Cerebellar nuclear complex (tissue), 1 donor: ENCODE results near the gene CDKN2AIP.
"Not testable (repeated sequence)": the region's sequence is repeated elsewhere in the genome, so short reads cannot be mapped to it uniquely, and the experiment has no call there.

Source experiments
- DNase-seq, 2 experiments: peaks; one replicate each; lab custom pipeline; 2025; lab: John Stamatoyannopoulos, UW

The CDKN2AIP gene

DNA sequence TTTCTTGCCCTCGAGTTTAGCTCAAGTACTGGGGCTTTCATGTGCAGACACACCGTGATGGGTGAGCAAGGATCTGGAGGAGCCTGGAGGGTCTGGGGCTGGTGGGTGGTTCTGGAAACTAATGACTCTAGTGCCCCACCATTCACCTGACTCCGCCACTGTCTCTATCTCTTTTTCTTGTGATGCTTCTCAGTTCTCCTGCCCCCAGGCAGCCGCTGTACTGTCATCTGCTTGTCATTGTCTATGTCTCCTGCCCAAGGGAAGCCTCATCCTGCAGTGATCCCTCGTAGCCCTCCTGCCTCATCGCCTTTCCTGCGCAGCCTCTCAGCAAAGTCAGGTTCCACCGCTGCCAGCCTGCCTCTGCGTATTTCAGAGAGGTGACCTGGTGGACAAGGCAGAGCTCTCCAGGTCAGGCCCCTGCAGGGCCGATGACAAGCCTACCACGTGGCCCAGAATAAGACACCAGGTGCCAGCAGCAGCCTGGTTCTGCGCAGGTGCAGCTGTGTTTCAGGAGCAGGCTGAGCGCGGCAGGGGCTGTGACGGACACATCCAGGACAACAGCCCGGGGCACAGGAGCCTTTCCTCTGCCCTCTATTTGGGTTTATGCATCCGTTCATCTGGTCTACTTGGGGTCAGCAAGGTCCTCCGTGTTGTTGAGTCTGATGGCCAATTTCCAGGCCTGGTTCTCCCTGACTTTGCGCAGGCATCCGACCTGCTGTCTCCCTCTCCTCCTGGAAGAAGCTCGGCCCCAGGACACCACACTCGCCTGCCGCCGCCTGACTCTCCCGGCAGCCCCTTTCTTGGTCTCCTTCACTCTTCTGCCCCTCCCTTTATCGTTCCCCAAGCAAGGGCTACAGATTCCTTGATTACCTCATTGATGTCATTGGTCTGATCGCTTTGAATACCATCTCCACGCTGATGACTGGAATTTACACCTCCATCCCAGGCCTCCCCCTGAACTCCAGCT is 30.9 kb upstream of the CDKN2AIP start:
- no peak for DNase-seq

GRCh38 chr4:183416879-183417755 is 27.3 kb upstream of the CDKN2AIP start:
- no peak for DNase-seq

DNA sequence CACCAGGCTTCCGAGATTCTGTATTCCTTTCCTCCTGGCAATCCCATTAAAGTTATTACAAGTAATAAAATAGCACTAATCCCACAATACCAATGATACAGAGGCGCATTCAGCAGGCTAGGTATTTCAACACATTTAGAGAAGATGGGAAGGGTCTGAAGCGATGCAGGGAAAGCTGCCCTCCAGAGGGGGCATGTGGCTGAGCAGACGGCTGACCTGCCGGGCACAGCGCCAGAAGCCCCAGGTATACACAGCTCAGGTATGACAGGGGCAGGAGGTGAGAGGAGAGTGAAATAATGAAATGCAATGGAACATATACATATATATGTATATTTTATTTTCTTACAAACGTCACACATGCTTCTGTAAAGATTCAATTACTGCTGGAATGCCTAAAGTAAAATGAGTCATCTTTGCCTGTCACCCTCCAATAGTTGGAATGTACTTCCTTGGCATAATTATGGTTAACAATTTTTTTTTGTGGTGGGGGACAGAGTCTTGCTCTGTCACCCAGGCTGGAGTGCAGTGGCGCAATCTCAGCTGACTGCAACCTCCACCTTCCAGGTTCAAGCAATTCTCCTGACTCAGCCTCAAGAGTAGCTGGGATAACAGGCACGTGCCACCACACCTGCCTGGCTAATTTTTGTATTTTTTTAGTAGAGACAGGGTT is 21.3 kb upstream of the CDKN2AIP start:
- DNase-seq: no peak

- no peak for DNase-seq
Measured at GRCh38 chr4:183424109-183424744, 20.2 kb upstream of the CDKN2AIP start.

GRCh38 chr4:183426507-183426906 is 17.9 kb upstream of the CDKN2AIP start:
- DNase-seq: no peak

GRCh38 chr4:183429489-183429888 is 14.9 kb upstream of the CDKN2AIP start:
- no peak for DNase-seq

- DNase-seq: no peak
Measured at GRCh38 chr4:183430317-183430993, 14.0 kb upstream of the CDKN2AIP start.

- no peak for DNase-seq
Measured at GRCh38 chr4:183430994-183431347, 13.5 kb upstream of the CDKN2AIP start.

GRCh38 chr4:183431614-183432013 is 12.8 kb upstream of the CDKN2AIP start:
- DNase-seq: no peak

DNA sequence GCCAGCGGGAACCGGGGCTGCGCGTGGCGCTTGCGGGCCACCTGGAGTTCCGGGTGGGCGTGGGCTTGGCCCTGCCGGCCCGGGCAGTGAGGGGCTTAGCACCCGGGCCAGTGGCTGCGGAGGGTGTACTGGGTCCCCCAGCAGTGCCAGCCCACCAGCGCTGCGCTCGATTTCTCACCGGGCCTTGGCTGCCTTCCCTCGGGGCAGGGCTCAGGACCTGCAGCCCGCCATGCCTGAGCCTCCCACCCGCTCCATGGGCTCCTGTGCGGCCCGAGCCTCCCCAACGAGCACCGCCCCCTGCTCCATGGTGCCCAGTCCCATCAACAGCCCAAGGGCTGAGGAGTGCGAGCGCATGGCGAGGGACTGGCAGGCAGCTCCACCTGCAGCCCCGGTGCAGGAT is 11.3 kb upstream of the CDKN2AIP start:
- DNase-seq: not testable (repeated sequence)

DNA sequence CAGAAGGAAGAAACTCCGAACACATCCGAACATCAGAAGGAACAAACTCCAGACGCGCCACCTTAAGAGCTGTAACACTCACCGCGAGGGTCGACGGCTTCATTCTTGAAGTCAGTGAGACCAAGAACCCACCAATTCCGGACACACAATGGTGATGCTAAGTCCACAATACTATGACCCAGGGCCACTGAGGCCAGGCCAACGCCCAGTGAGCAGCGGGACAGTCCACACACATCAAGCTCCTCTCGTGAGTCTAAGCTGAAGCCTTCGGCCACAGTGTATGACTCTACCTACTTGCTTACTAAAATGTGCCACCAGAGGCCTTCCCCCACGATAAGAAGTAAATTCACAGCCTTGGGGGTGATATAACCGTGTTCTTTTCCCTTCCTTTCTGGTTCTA is 10.2 kb upstream of the CDKN2AIP start:
- DNase-seq: no peak

DNA sequence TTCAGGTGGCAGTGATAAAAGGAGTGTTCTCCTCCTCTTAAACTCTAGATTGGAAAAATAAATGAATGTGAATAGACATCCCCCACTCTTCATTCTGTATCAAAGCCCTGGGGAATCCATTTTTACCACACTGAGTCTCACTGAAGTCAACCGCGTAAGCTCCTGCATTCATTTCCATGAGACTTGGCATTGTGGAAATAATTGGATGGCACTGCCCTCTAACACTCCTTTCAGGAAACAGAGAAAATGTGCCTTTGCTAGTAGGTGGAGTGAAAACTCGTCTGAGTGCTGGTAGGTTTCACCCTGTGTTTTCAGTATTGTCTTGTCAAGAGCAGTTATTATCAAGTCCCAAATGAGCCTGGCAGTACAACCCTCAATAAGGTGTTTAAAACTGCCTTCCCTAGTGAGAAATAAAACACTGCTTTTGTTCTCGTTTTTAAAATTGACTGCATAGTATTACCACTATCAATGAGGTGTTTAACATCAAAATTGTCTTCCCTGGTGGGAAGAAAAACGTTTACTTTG is 9.7 kb upstream of the CDKN2AIP start:
- no peak for DNase-seq

DNA sequence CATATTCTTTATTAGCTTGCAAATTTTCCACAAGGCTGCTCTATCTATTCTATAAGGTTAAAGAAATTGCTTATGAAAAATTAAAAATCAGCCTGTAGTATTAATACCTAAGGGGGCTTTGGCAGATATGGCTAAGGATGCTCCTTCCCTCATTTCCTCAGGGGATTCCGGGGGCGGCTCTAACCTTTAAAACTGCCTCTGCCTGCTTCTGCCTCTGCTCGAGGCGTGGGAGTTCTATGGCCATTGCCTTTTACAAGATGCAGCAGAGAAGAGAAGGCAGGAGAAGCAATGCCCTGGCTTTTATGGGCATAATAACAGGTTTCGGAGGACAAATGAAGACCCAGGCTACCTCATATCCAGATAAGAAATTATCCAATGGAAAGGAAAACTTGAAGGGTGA is 8.6 kb upstream of the CDKN2AIP start:
- DNase-seq: no peak

DNA sequence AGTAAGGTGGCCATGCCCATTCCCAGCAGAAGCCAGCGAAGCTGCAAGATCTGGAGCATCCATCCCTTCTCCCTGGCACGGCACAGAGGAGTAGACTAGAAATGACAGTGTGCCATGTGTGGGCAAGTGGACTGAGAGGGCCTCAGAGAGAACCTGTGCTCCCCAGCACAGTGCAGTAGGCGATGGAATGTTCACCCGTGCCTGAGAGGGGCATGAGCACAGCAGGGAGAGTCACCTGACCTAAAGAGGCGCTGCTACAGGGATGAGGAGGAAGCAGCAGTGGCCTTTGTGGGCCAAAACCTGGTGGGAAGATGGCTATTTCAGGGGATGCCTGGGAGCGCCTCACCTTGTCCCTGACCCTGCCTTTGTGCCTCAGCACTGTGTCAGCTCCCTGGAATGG is 8.0 kb upstream of the CDKN2AIP start:
- DNase-seq: no peak

DNA sequence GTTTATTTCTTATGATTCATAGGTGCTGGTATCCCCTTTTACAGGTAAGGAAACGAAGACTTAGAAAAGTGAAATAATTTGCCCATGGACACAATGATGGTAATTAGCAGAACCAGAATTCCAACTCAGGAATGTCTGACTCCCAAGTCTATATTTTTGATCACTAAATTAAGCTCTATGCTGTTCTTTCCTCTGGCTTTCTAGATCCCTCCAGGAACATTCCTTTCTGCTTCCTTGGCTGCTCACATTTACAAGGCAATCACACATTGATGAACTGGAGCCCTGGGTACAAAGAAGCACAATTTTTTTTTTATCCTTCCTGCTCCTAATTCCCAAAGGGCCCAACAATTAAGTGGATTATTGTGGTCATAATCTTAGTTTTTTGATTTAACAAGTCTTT is 7.0 kb upstream of the CDKN2AIP start:
- DNase-seq: no peak

DNA sequence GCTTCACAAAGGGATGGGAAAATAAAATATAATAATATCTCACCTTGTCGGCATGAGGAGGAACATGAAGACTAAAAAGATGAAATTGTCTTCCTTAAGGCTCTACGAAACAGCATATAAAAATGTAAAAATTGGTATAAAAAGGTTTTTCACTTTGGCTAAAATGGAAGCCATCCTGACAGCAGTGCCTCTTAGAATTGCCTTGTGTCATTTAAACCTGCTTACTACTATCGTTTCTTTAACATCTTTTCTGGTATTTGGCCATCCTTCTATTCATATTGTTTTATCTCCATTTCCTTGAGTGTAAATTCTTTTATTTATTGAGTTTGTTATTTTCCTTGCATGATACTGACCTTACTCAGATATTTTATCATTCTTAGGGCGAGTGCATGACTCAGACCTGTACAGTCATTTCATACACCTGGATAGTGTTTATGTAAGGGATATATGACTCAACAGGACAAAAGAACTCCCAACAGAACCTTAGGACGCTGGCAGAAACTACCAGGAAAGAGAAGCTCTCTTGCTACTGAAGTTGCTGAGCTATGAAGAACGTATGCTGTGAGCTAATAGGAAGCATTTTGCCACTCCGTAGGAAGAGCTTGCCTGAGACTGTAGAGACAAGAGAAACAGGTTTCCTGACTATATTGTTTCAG is 5.8 kb upstream of the CDKN2AIP start:
- DNase-seq: no peak

DNA sequence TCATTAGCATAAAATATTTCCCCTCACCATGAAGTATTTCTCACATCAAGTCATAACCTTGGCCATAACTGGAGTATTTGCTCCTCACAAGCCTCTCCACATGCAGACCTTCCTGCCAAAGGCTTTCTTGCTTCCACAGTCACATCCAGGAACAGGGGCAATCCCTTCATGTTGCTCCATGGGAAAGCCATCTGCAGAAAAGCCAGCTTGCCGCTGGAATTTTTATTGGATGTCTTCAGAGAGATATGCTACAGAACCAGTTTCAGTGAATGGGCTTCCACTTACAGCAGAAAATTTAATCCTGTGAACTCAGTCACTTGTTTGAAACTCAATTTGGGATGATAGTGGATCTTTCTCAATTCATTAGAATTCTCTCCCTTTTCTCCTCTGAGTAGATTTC is 3.2 kb upstream of the CDKN2AIP start:
- DNase-seq: no peak

DNA sequence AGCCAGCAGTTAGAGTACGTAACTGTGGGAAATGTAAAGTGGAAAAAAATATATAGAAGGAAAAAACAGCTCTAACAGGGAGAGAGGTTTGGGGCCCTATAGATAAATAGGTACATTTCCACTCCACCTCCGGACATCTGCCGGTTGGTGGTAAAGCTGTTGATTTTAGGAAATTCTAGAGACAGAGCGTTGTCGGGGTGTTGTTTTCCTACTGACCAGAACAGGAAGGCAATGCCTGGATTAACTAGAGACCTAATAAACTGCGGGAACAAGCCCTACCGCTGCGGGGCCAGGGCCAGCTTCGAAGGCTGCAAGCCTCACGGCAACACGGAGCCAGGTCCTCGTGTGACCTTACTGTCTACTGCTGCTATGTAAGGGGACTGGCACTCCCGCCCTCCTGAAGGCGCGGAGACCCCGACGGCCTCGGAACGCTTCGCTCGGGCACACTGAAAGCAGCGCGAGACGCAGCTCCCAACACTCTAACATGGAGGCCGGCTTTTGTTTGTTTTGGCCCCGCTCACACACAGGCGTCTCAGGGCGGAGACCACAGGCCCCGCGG is 702 bp upstream of the CDKN2AIP start:
- peak in 1 of 2 experiments; percentile 16 for DNase-seq

DNA sequence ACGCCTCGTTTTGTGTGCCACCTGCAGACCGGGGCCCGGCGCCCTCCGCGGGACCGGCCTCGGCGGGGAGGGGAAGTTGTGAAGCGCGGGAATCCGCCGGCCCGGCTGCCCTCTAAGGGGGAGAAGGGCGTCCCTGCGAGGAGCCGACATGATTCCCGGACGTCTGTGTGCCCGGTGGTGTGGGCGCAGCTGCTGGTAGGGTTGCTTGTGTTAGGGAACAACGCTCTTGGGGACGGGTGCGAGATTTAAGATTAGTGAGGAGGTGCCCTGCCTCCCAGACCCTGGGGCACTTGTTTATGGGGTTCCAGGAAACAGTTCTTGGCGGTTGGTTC is 627 bp downstream of the CDKN2AIP start:
- DNase-seq: no peak

DNA sequence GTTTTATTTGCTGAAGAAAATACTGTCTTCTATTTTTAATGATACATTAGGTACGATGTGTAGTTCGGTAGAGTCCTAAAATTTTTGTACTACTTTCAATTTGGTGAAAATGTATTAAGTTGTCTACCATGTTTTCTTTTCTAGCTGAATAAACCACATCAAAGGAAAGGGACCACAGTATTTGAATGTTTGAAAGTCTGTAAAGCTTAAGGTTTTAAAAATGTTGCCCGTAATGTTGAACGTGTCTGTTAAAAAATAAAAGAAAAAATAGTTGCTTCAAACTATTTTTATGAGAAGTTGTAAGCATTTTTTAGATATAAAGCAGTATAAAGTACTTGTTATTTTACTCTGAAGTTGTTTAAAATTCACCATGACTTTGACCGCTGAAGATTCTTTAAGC is 3.2 kb downstream of the CDKN2AIP start:
- no peak for DNase-seq
